Gastrocnemius medialis (tissue), 4 donors: ENCODE measurements around the gene OTUB1. TPM values are rescaled to one million over a fixed set of nuclear protein-coding genes. Genes with fewer than 3 reads are reported as not detected.

Source experiments
- ATAC-seq, 2 donors: fragments of 150-250 bp; one replicate each; pipeline ENCODE4 v1.9.1; 2016
- DNase-seq, 2 donors: peaks; one replicate each; pipeline ENCODE4 v3.0.0-alpha.2; 2019
- H3K27ac ChIP-seq, 4 donors: fragments of 200-600 bp; sonication (generic); 1 replicate in 1 of 4; 2 replicates in 3 of 4; pipeline ENCODE4 v1.5.1; 2016 to 2018; ENCODE audit warnings: mild to moderate bottlenecking in 2 of 4, moderate library complexity in 1 of 4
- H3K27me3 ChIP-seq, 3 donors: fragments of 200-600 bp; sonication (generic) in 2 of 3; 1 replicate in 1 of 3; 2 replicates in 2 of 3; pipeline versions ENCODE4 v1.5.1 to v1.6.0; 2016 to 2019; ENCODE audit warnings: mild to moderate bottlenecking in 1 of 3, moderate library complexity in 1 of 3
- H3K36me3 ChIP-seq, 2 donors: fragments of 200-600 bp; sonication (generic) in 1 of 2; one replicate each; pipeline ENCODE4 v1.5.1; 2017 to 2018
- H3K4me1 ChIP-seq, 2 donors: fragments of 200-600 bp; sonication (generic) in 1 of 2; one replicate each; pipeline ENCODE4 v1.5.1; 2016 to 2017; ENCODE audit warnings: mild to moderate bottlenecking in 2 of 2
- H3K4me3 ChIP-seq, 4 donors: fragments of 200-600 bp; sonication (generic) in 3 of 4; 1 replicate in 1 of 4; 2 replicates in 3 of 4; pipeline ENCODE4 v1.5.1; 2016 to 2019; ENCODE audit warnings: mild to moderate bottlenecking in 2 of 4
- H3K9me3 ChIP-seq, 3 donors: fragments of 200-600 bp; sonication (generic) in 2 of 3; 1 replicate in 1 of 3; 2 replicates in 2 of 3; pipeline ENCODE4 v1.5.1; 2016 to 2019
- CTCF ChIP-seq, 5 experiments: fragments of 450-650 bp in 3 of 5; fragments of 200-600 bp in 2 of 5; sonication (generic) in 2 of 5; IDR thresholded peaks in 4 of 5; conservative IDR thresholded peaks in 1 of 5; 1 replicate in 4 of 5; 2 replicates in 1 of 5; pipeline ENCODE4 v1.5.1; 2016 to 2019; ENCODE audit warnings: antibody characterized with exemption in 5 of 5, mild to moderate bottlenecking in 3 of 5, moderate library complexity in 3 of 5
- POLR2A ChIP-seq, 2 donors: fragments of 450-650 bp; IDR thresholded peaks; one replicate each; pipeline ENCODE4 v1.6.1; 2017; ENCODE audit warnings: antibody characterized with exemption in 2 of 2, mild to moderate bottlenecking in 2 of 2, moderate library complexity in 2 of 2
- in situ Hi-C, 4 donors: fragments of 200-750 bp; cut with MboI; loops; one replicate each; pipeline versions ENCODE4 v1.15.0 to v1.8.0; 2017; ENCODE audit warnings: low sequenced_read_pairs in 4 of 4
- intact Hi-C: fragments of 100-400 bp; cut with DNase I; formaldehyde crosslinking; loops from one replicate; pipeline ENCODE4 v1.15.1; 2023; ENCODE audit warnings: low total_unique reads
- total RNA-seq, 4 donors: library from RNA; depleted of rRNA; stranded (reverse); fragments of >200 nt; gene quantifications; one replicate each; pipeline versions ENCODE4 v1.1.0 to v1.2.3, GENCODE V29; 2016

The OTUB1 gene
- 10 to 100 TPM; 48.0 to 70.3 (median 59.5) TPM for total RNA-seq

- TF ChIP-seq CTCF (IDR thresholded peaks at IDR 0.05 in 4 of 5, conservative IDR thresholded peaks at IDR 0.05 in 1 of 5) (peak in 1 of 5 experiments; percentile 9), POLR2A (IDR thresholded peaks at IDR 0.05) (peak; percentile 41 to 55)
- DNase-seq (peak; percentile 79 to 89), ATAC-seq (peak; percentile 91 to 93)
- Histone ChIP-seq H3K9me3 (no peaks in the 10 kb centered on the region), H3K4me1 (peaks cover 18 to 22% of the 10 kb centered on the region in 2 donors), H3K27ac (peak within 1 kb of the TSS; percentile 83 to 88 (median 86)), H3K4me3 (peak within 1 kb of the TSS; percentile 83 to 99 (median 92)), H3K36me3 (peaks cover 0 to 8% of the 10 kb centered on the region in 2 donors), H3K27me3 (no peaks in the 10 kb centered on the region)
- in situ Hi-C loops (no loop called here), intact Hi-C loops (no loop called here)
These were observed at the start of gene OTUB1 for GRCh38 chr11:63986156-63986931. OTUB1 (plus strand) TSS chr11:63986438; CDS start chr11:63986457, 19 bp downstream.

GRCh38 chr11:63937713-63938478 is 48.3 kb upstream of the OTUB1 start:
- H3K27me3 ChIP-seq: no peaks in the 10 kb centered on the region
- peaks cover 20 to 21% of the 10 kb centered on the region in 2 donors for H3K4me1 ChIP-seq
- DNase-seq (no peak), ATAC-seq (peak in 1 of 2 donors; percentile 23)
- H3K27ac ChIP-seq: peak overlapping the region; percentile 78 to 88 (median 84)
- H3K36me3 ChIP-seq: no peaks in the 10 kb centered on the region
- in situ Hi-C loops: no loop called here
- peak overlapping the region; percentile 69 to 84 (median 80) for H3K4me3 ChIP-seq
- intact Hi-C loops: loop anchor here (1.0 kb wide), 1 partner anchor 20 kb away; no protein-coding TSS in a partner anchor
- no peak for TF ChIP-seq CTCF (IDR thresholded peaks at IDR 0.05 in 4 of 5, conservative IDR thresholded peaks at IDR 0.05 in 1 of 5)
- no peak for TF ChIP-seq POLR2A (IDR thresholded peaks at IDR 0.05)
- no peaks in the 10 kb centered on the region for H3K9me3 ChIP-seq

GRCh38 chr11:63938479-63939396 is 47.5 kb upstream of the OTUB1 start, which contains the start of gene NAA40:
NAA40 (plus strand) TSS chr11:63939002; CDS start chr11:63939097, 95 bp downstream.
- Histone ChIP-seq H3K27me3 (no peaks in the 10 kb centered on the region), H3K4me1 (peaks cover 21% of the 10 kb centered on the region in 2 donors), H3K4me3 (peak within 1 kb of the TSS; percentile 69 to 84 (median 80)), H3K36me3 (no peaks in the 10 kb centered on the region), H3K9me3 (no peaks in the 10 kb centered on the region), H3K27ac (peak within 1 kb of the TSS; percentile 78 to 88 (median 84))
- peak in 1 of 2 donors; percentile 32 for TF ChIP-seq POLR2A (IDR thresholded peaks at IDR 0.05)
- peak in 1 of 5 experiments; percentile 12 for TF ChIP-seq CTCF (IDR thresholded peaks at IDR 0.05 in 4 of 5, conservative IDR thresholded peaks at IDR 0.05 in 1 of 5)
- DNase-seq: peak; percentile 75 to 88
- intact Hi-C loops (loop anchor here (1.0 kb wide), 1 partner anchor 20 kb away; no protein-coding TSS in a partner anchor), in situ Hi-C loops (no loop called here)
- peak; percentile 78 to 86 for ATAC-seq

GRCh38 chr11:63939397-63939891 is 46.8 kb upstream of the OTUB1 start:
- peaks cover 28% of the 10 kb centered on the region in 2 donors for H3K4me1 ChIP-seq
- H3K27me3 ChIP-seq: no peaks in the 10 kb centered on the region
- ATAC-seq (peak; percentile 22 to 25), DNase-seq (no peak)
- no peaks in the 10 kb centered on the region for H3K36me3 ChIP-seq
- in situ Hi-C loops (no loop called here), intact Hi-C loops (no loop called here)
- no peaks in the 10 kb centered on the region for H3K9me3 ChIP-seq
- TF ChIP-seq POLR2A (IDR thresholded peaks at IDR 0.05): no peak
- no peak for TF ChIP-seq CTCF (IDR thresholded peaks at IDR 0.05 in 4 of 5, conservative IDR thresholded peaks at IDR 0.05 in 1 of 5)
- peak overlapping the region; percentile 78 to 88 (median 84) for H3K27ac ChIP-seq
- H3K4me3 ChIP-seq: peak overlapping the region; percentile 69 to 84 (median 80)
